HS-27A (cell line): Measurements from ENCODE around the gene PLEKHG5.
"Not testable (repeated sequence)": the region's sequence is repeated elsewhere in the genome, so short reads cannot be mapped to it uniquely, and the experiment has no call there.

Source experiments
- DNase-seq: peaks from one replicate; pipeline ENCODE4 v3.0.0-alpha.2; 2012; ENCODE audit warnings: low read depth, missing footprints

PLEKHG5 gene

GRCh38 chr1:6445062-6445763, 46.3 kb downstream of the PLEKHG5 start:
- no peak for DNase-seq

- no peak for DNase-seq
Observed at GRCh38 chr1:6444377-6444776, 47.1 kb downstream of the PLEKHG5 start.

- no peak for DNase-seq
Observed at GRCh38 chr1:6443339-6444115, 47.9 kb downstream of the PLEKHG5 start.

- no peak for DNase-seq
Observed at GRCh38 chr1:6441586-6441985, 49.9 kb downstream of the PLEKHG5 start.

GRCh38 chr1:6440198-6441126, 51.0 kb downstream of the PLEKHG5 start:
- no peak for DNase-seq

GRCh38 chr1:6438047-6438525, 53.4 kb downstream of the PLEKHG5 start:
- no peak for DNase-seq

GRCh38 chr1:6437012-6437700, 54.3 kb downstream of the PLEKHG5 start:
- not testable (repeated sequence) for DNase-seq

GRCh38 chr1:6436277-6436676, 55.2 kb downstream of the PLEKHG5 start:
- not testable (repeated sequence) for DNase-seq

GRCh38 chr1:6435547-6435946, 55.9 kb downstream of the PLEKHG5 start:
- DNase-seq: no peak

- no peak for DNase-seq
Observed at GRCh38 chr1:6435129-6435528, 56.3 kb downstream of the PLEKHG5 start.

GRCh38 chr1:6434186-6434585, 57.3 kb downstream of the PLEKHG5 start:
- DNase-seq: no peak

- not testable (repeated sequence) for DNase-seq
Observed at GRCh38 chr1:6431645-6432579, 59.6 kb downstream of the PLEKHG5 start.

GRCh38 chr1:6429660-6430411, 61.6 kb downstream of the PLEKHG5 start:
- DNase-seq: not testable (repeated sequence)

- not testable (repeated sequence) for DNase-seq
Observed at GRCh38 chr1:6428453-6428852, 63.0 kb downstream of the PLEKHG5 start.

GRCh38 chr1:6427441-6428390, 63.8 kb downstream of the PLEKHG5 start:
- DNase-seq: no peak

GRCh38 chr1:6426972-6427350, 64.5 kb downstream of the PLEKHG5 start:
- DNase-seq: no peak

- DNase-seq: no peak
Observed at GRCh38 chr1:6426277-6426971, 65.0 kb downstream of the PLEKHG5 start.

GRCh38 chr1:6425658-6426057, 65.8 kb downstream of the PLEKHG5 start:
- DNase-seq: no peak
